Gastrocnemius medialis (tissue), 4 donors: ENCODE measurements around the gene SDK2. TPM values are rescaled to one million over a fixed set of nuclear protein-coding genes. Genes with fewer than 3 reads are reported as not detected.

Experiments used
- ATAC-seq, 2 donors: fragments of 150-250 bp; one replicate each; pipeline ENCODE4 v1.9.1; 2016
- DNase-seq, 2 donors: peaks; one replicate each; pipeline ENCODE4 v3.0.0-alpha.2; 2019
- H3K27ac ChIP-seq, 4 donors: fragments of 200-600 bp; sonication (generic); 1 replicate in 1 of 4; 2 replicates in 3 of 4; pipeline ENCODE4 v1.5.1; 2016 to 2018; ENCODE audit warnings: mild to moderate bottlenecking in 2 of 4, moderate library complexity in 1 of 4
- H3K27me3 ChIP-seq, 3 donors: fragments of 200-600 bp; sonication (generic) in 2 of 3; 1 replicate in 1 of 3; 2 replicates in 2 of 3; pipeline versions ENCODE4 v1.5.1 to v1.6.0; 2016 to 2019; ENCODE audit warnings: mild to moderate bottlenecking in 1 of 3, moderate library complexity in 1 of 3
- H3K36me3 ChIP-seq, 2 donors: fragments of 200-600 bp; sonication (generic) in 1 of 2; one replicate each; pipeline ENCODE4 v1.5.1; 2017 to 2018
- H3K4me1 ChIP-seq, 2 donors: fragments of 200-600 bp; sonication (generic) in 1 of 2; one replicate each; pipeline ENCODE4 v1.5.1; 2016 to 2017; ENCODE audit warnings: mild to moderate bottlenecking in 2 of 2
- H3K4me3 ChIP-seq, 4 donors: fragments of 200-600 bp; sonication (generic) in 3 of 4; 1 replicate in 1 of 4; 2 replicates in 3 of 4; pipeline ENCODE4 v1.5.1; 2016 to 2019; ENCODE audit warnings: mild to moderate bottlenecking in 2 of 4
- H3K9me3 ChIP-seq, 3 donors: fragments of 200-600 bp; sonication (generic) in 2 of 3; 1 replicate in 1 of 3; 2 replicates in 2 of 3; pipeline ENCODE4 v1.5.1; 2016 to 2019
- POLR2A ChIP-seq, 2 donors: fragments of 450-650 bp; IDR thresholded peaks; one replicate each; pipeline ENCODE4 v1.6.1; 2017; ENCODE audit warnings: antibody characterized with exemption in 2 of 2, mild to moderate bottlenecking in 2 of 2, moderate library complexity in 2 of 2
- in situ Hi-C, 4 donors: fragments of 200-750 bp; cut with MboI; loops; one replicate each; pipeline versions ENCODE4 v1.15.0 to v1.8.0; 2017; ENCODE audit warnings: low sequenced_read_pairs in 4 of 4
- intact Hi-C: fragments of 100-400 bp; cut with DNase I; formaldehyde crosslinking; loops from one replicate; pipeline ENCODE4 v1.15.1; 2023; ENCODE audit warnings: low total_unique reads
- total RNA-seq, 4 donors: library from RNA; depleted of rRNA; stranded (reverse); fragments of >200 nt; gene quantifications; one replicate each; pipeline versions ENCODE4 v1.1.0 to v1.2.3, GENCODE V29; 2016
- TF ChIP-seq, protein P1 (sequence below), 5 experiments: fragments of 450-650 bp in 3 of 5; fragments of 200-600 bp in 2 of 5; sonication (generic) in 2 of 5; IDR thresholded peaks in 4 of 5; conservative IDR thresholded peaks in 1 of 5; 1 replicate in 4 of 5; 2 replicates in 1 of 5; pipeline ENCODE4 v1.5.1; 2016 to 2019; ENCODE audit warnings: antibody characterized with exemption in 5 of 5, mild to moderate bottlenecking in 3 of 5, moderate library complexity in 3 of 5

SDK2 gene
- total RNA-seq, 4 donors from 2014 or later: 0.02 to 0.31 (median 0.13) TPM

DNA sequence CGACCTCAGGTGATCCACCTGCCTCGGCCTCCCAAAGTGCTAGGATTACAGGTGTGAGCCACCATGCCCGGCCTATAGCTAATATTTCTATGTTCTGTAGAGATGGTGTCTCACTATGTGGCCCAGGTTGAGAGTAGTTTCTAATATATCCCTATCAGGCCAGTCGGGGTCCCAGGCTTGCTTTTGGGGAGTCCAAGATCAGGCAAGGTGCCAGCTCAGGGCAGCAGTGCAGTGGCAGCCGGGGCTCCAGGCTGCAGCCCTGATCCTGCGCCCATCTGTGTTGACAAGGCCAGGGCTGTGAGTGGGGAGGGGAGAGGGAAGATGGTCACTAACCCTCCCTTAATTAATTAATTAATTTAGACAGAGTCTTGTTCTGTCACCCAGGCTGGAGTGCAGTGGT lies 254.8 kb downstream of the SDK2 start:
- Histone ChIP-seq H3K4me1 (no peaks in the 10 kb centered on the region), H3K27ac (no peak overlapping the region), H3K27me3 (no peaks in the 10 kb centered on the region), H3K4me3 (no peak overlapping the region), H3K9me3 (no peaks in the 10 kb centered on the region), H3K36me3 (no peaks in the 10 kb centered on the region)
- ATAC-seq (no peak), DNase-seq (no peak)
- TF ChIP-seq POLR2A (IDR thresholded peaks at IDR 0.05): no peak
- TF ChIP-seq, protein P1, sequence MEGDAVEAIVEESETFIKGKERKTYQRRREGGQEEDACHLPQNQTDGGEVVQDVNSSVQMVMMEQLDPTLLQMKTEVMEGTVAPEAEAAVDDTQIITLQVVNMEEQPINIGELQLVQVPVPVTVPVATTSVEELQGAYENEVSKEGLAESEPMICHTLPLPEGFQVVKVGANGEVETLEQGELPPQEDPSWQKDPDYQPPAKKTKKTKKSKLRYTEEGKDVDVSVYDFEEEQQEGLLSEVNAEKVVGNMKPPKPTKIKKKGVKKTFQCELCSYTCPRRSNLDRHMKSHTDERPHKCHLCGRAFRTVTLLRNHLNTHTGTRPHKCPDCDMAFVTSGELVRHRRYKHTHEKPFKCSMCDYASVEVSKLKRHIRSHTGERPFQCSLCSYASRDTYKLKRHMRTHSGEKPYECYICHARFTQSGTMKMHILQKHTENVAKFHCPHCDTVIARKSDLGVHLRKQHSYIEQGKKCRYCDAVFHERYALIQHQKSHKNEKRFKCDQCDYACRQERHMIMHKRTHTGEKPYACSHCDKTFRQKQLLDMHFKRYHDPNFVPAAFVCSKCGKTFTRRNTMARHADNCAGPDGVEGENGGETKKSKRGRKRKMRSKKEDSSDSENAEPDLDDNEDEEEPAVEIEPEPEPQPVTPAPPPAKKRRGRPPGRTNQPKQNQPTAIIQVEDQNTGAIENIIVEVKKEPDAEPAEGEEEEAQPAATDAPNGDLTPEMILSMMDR (IDR thresholded peaks at IDR 0.05 in 4 of 5, conservative IDR thresholded peaks at IDR 0.05 in 1 of 5): no peak
- in situ Hi-C loops: no loop called here
- intact Hi-C loops: no loop called here

DNA sequence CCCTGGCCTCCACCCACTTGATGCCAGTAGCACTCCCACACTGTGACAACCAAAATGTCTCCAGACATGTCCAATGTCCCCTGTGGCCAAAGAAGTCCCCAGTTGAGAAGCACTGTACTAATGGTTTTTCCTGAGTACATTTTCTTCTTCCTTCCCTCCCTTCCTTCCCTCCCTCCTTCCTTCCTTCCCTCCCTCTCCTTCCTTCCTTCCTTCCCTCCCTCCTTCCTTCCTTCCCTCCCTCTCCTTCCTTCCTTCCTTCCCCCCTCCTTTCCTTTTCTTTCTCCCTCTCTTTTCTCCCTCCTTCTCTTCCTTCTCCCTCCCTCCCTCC lies 255.7 kb downstream of the SDK2 start:
- DNase-seq: no peak
- Histone ChIP-seq H3K27me3 (no peaks in the 10 kb centered on the region), H3K9me3 (no peaks in the 10 kb centered on the region), H3K36me3 (no peaks in the 10 kb centered on the region), H3K4me1 (no peaks in the 10 kb centered on the region), H3K4me3 (no peak overlapping the region), H3K27ac (no peak overlapping the region)
- in situ Hi-C loops (no loop called here), intact Hi-C loops (no loop called here)
- TF ChIP-seq, protein P1 (IDR thresholded peaks at IDR 0.05 in 4 of 5, conservative IDR thresholded peaks at IDR 0.05 in 1 of 5): no peak
- TF ChIP-seq POLR2A (IDR thresholded peaks at IDR 0.05): no peak
- ATAC-seq: no peak

DNA sequence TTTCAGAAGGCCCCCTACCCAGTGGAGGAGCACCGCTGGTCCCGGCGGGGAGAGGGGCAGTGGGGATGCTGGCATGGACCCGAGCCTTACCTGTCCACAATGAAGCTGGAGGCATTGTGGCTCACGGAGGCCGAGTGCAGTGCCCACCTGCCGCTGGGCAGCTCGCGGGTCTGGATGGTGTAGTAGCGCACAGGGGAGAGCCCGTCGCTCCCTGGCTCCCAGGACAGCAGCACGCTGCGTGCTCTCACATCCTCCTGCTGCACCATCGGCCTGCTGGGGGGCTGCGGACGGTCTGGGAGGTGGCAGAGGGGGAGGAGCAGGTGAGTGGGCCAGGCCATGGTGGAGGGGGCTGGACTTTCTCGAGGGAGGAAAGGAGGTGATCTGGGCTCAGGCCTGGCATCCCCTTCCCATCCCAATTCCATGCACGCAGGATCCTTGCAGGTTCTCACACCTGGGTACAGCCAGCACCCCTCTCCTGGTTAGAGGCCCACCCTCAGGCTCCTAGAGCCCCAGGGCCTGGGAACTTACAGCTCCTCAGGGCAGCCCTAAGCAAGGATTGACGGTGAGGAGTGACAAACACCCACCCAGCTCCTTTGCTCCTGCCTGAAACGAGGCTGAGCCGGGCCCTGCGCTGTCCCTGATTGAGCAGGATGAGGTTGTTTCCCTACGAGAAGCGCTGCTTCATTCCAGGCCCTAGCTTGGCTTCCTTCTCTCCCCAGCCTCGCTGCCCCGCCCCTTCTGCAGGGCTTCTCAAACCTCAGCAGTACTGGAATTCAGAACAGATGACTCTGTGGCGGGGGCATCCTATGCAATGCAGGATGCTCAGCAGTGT lies 256.3 kb downstream of the SDK2 start:
- H3K4me3 ChIP-seq: no peak overlapping the region
- ATAC-seq (no peak), DNase-seq (no peak)
- intact Hi-C loops (no loop called here), in situ Hi-C loops (no loop called here)
- no peaks in the 10 kb centered on the region for H3K4me1 ChIP-seq
- H3K27ac ChIP-seq: no peak overlapping the region
- H3K36me3 ChIP-seq: no peaks in the 10 kb centered on the region
- no peaks in the 10 kb centered on the region for H3K27me3 ChIP-seq
- TF ChIP-seq, protein P1 (IDR thresholded peaks at IDR 0.05 in 4 of 5, conservative IDR thresholded peaks at IDR 0.05 in 1 of 5): no peak
- no peak for TF ChIP-seq POLR2A (IDR thresholded peaks at IDR 0.05)
- H3K9me3 ChIP-seq: no peaks in the 10 kb centered on the region

DNA sequence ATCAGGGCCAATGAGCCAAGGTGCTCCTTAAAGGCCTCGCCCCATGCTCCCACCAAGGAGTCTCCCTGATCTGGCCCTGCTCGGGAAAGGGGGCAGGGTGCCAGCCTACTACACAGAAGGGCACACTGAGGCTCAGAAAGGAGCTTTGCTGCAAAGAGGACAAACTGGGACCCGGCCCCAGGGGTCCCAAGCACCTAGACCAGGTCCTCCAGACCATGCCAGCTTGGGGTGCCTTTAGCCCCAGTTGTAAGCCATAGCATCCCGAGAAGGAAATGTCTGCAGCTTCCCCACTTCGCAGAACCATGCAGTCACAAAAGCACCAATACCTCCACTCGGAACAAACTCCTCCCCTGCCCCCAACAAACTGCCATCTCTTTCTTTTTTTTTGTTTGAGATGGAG lies 257.7 kb downstream of the SDK2 start:
- DNase-seq (no peak), ATAC-seq (no peak)
- Histone ChIP-seq H3K4me3 (no peak overlapping the region), H3K36me3 (no peaks in the 10 kb centered on the region), H3K27ac (no peak overlapping the region), H3K9me3 (no peaks in the 10 kb centered on the region), H3K4me1 (no peaks in the 10 kb centered on the region), H3K27me3 (no peaks in the 10 kb centered on the region)
- intact Hi-C loops (no loop called here), in situ Hi-C loops (no loop called here)
- TF ChIP-seq POLR2A (IDR thresholded peaks at IDR 0.05): no peak
- TF ChIP-seq, protein P1 (IDR thresholded peaks at IDR 0.05 in 4 of 5, conservative IDR thresholded peaks at IDR 0.05 in 1 of 5): no peak

DNA sequence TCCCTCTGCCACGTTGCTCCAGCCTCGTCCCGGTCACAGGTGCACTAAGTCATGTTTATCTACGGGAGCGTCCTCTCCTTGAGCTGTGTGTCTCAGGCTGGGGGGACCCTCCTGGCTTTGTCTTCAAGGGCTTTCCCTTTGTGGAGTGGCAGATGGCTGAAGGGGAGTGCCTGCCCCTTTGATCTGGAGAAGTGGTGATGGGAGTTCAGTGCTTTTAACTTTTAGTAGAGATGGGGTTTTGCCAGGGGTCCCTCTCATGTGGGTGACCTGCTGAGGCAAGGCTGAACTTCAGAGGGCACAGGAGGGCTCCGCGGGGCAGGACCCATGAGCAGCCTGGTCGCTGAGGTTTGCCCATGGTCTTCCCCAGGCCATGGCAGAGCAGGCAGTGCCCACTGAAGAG lies 259.3 kb downstream of the SDK2 start:
- no peaks in the 10 kb centered on the region for H3K4me1 ChIP-seq
- H3K27me3 ChIP-seq: no peaks in the 10 kb centered on the region
- DNase-seq (no peak), ATAC-seq (no peak)
- no peak overlapping the region for H3K4me3 ChIP-seq
- no peaks in the 10 kb centered on the region for H3K36me3 ChIP-seq
- intact Hi-C loops (no loop called here), in situ Hi-C loops (no loop called here)
- H3K9me3 ChIP-seq: no peaks in the 10 kb centered on the region
- no peak overlapping the region for H3K27ac ChIP-seq
- TF ChIP-seq, protein P1 (IDR thresholded peaks at IDR 0.05 in 4 of 5, conservative IDR thresholded peaks at IDR 0.05 in 1 of 5): no peak
- no peak for TF ChIP-seq POLR2A (IDR thresholded peaks at IDR 0.05)
